ENCODE results near the gene ENOSF1.

Gene ENOSF1

DNA sequence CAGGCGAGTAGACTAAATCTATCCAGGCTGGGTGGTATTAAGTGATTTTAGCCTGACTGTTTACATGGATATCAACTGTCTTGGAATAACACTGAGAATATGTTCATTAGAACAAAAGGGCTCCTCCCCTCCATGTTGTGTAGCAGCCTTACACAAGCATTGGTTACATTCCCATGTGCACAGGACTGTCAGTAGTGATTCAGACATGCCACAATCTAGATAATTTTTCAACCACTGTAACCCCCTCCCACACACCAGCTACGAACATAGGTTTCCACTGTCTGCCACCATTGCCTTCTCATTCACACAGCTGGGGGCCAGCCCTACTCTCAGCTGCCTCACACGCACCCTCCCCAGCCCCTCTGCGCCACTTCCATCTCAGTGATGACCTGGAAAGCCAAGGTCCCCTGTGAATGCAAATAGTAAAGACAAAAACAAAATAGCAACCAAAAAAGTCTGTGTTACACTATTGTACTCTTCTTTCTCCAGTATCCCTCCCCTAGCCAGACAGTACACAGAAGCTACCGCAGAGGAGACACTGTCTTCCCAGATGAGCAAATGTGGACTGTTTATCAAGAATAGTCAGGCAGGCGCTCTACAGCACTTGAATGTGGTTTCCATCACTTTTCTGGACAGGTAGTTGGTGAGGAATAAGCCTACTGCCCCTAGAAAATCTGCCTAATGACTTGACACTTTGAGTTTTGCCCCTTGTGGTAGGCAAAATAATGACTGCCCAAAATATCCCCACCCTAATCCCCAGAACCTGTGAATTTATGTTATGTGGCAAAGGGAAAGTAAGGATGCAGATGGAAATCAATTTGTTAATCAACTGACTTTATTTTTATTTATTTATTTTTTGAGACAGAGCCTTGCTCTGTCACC, 82.9 kb downstream of the ENOSF1 start:
- DNase-seq: no peak

DNA sequence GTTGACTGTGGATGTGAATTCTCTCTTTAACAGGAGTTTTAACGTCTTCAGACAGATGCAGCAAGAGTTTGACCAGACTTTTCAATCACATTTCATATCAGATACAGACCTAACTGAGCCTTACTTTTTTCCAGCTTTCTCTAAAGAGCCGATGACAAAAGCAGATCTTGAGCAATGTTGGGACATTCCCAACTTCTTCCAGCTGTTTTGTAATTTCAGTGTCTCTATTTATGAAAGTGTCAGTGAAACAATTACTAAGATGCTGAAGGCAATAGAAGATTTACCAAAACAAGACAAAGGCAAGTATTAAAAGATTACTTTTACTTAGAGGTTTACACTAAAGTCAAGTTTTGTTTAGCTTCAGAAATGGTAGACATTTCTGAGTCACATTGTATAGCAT, 85.2 kb downstream of the ENOSF1 start:
- no peak for DNase-seq

DNA sequence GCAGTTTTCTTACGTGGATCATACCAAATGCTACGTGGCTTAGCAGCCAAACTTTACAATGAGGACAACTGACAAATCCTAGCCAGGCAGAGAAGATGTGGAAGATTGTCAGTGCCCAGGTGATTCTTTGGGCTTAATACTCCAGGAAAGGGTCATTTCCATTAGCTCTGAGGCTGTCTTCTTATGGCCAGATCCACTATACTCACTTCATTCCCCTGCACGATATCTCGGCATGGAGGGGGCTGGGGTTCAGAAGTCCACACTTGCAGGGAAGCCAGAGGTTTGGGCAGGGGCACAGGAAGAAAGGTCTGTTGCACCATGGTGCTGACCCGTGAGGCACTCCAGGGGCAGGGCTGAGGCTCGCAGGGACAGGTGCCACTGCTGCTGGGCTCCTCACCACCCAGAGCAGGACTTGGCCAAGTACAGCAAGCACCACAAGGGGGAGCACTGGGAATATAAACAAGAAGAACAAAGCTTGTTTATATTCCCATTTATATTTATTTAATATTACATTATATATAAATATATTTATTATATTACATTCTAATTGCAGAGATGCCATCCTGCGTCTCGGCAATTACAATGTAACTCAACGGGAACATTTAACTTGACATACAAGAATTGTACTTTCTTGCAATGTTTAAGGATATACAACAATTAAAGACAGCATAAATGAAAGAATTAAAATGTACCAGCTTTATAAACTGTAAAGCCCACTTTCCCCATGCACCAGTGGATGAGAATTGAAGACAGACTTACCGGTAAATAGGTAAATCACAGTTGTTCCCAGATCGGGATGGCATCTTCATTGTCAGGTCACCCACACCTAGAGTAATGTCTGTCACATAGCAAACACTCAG, 88.4 kb downstream of the ENOSF1 start:
- peak; percentile 2 to 39 (median 12) for DNase-seq

DNA sequence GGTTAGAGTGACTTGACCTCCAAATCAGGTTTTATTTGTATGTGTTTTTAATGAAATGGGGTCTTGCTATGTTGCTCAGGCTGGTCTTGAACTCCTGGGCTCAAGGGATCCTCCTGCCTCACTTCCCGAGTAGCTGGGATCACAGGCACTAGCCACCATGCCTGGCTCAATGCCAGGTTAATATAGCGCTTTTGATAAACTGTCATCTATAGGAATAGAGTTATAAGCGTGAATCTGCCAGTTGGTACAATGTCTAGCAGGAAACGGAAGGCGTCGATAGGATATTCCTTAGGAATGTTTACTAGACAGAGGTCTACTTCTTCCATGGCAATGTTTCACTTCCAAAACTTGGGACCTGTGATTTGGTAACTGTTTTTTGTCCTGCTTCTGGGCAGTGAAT, 90.1 kb downstream of the ENOSF1 start:
- DNase-seq: no peak

DNA sequence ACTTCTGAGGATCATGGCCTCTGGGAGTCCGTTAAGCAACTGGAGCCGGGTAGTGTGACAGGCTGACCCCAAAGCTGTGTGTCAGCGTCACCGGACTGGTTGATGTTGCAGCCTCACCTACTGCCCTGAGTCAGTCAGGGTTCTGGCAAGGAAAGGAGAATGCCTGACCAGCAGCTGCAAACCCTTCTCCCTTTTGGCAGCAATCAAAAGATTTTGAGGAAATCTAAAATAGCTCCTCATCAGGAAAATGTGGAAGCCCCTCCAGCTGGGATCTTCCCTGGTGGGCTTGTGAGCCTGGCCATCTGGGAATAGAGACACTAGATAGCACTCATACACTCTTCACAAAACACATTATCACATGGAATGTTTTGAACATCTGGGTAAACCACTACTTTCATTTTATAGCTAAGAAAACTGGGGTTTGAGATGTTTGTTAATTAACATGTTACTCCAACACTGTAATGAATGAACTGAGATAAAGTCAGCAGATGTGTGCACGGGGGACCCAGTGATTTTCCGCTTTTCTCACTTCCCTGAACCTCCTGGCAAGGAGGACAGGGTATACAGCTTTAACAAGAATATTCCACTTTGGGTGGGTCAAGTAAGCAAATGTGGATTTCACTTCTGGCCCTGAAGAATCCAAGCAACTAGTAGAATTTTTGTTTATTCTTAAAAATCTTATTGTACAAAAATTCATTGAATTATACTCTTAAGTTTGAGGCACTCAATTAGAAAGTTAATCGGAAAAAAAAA, 91.0 kb downstream of the ENOSF1 start:
- DNase-seq: no peak

All from activated CD4-positive, CD25-positive, alpha-beta regulatory T cell (primary cell).